Measurements from ENCODE around the gene THBS2.

The THBS2 gene

GRCh38 chr6:169266746-169267591, 13.3 kb upstream of the THBS2 start:
- no peak for DNase-seq
- Histone ChIP-seq H3K4me2 (ENCODE audit: low read depth, low read length) (no peak overlapping the region), H3K4me3 (ENCODE audit: low read length) (no peak overlapping the region), H3F3A (ENCODE audit: insufficient read depth, low read length) (no peaks in the 10 kb centered on the region), H3K9me2 (replicated peaks; ENCODE audit: insufficient read depth, low read length) (no peaks in the 10 kb centered on the region), H3K36me3 (replicated peaks; ENCODE audit: insufficient read depth, low read length) (no peaks in the 10 kb centered on the region), H4K20me1 (ENCODE audit: insufficient read depth, low read length) (no peaks in the 10 kb centered on the region), H3K9ac (ENCODE audit: low read length) (no peak overlapping the region), H3K27ac (ENCODE audit: low read length) (no peak overlapping the region), H3K27me3 (replicated peaks; ENCODE audit: insufficient read depth, low read length) (no peaks in the 10 kb centered on the region), H2AFZ (ENCODE audit: low read length) (no peak overlapping the region), H3K9me3 (replicated peaks; ENCODE audit: insufficient read depth, low read length) (no peaks in the 10 kb centered on the region), H3K4me1 (ENCODE audit: low read length) (no peaks in the 10 kb centered on the region), H3K79me2 (ENCODE audit: low read length) (no peaks in the 10 kb centered on the region)
- no peak for TF ChIP-seq CTCF (IDR thresholded peaks at IDR 0.05; ENCODE audit: low read length)

- no peak overlapping the region for H3K4me3 ChIP-seq (ENCODE audit: low read length)
- H3K27me3 ChIP-seq (replicated peaks; ENCODE audit: insufficient read depth, low read length): no peaks in the 10 kb centered on the region
- H3F3A ChIP-seq (ENCODE audit: insufficient read depth, low read length): no peaks in the 10 kb centered on the region
- no peak overlapping the region for H3K4me2 ChIP-seq (ENCODE audit: low read depth, low read length)
- no peaks in the 10 kb centered on the region for H3K9me3 ChIP-seq (replicated peaks; ENCODE audit: insufficient read depth, low read length)
- no peaks in the 10 kb centered on the region for H3K4me1 ChIP-seq (ENCODE audit: low read length)
- H3K9ac ChIP-seq (ENCODE audit: low read length): no peak overlapping the region
- H3K36me3 ChIP-seq (replicated peaks; ENCODE audit: insufficient read depth, low read length): no peaks in the 10 kb centered on the region
- TF ChIP-seq EZH2 (optimal IDR thresholded peaks at IDR 0.05; ENCODE audit: low read depth, low read length) (no peak), CTCF (IDR thresholded peaks at IDR 0.05; ENCODE audit: low read length) (no peak), EZH2phosphoT487 (IDR thresholded peaks at IDR 0.05; ENCODE audit: low read length) (no peak)
- DNase-seq: no peak
- no peaks in the 10 kb centered on the region for H3K9me2 ChIP-seq (replicated peaks; ENCODE audit: insufficient read depth, low read length)
- H2AFZ ChIP-seq (ENCODE audit: low read length): no peak overlapping the region
- no peaks in the 10 kb centered on the region for H4K20me1 ChIP-seq (ENCODE audit: insufficient read depth, low read length)
- no peak overlapping the region for H3K27ac ChIP-seq (ENCODE audit: low read length)
- no peaks in the 10 kb centered on the region for H3K79me2 ChIP-seq (ENCODE audit: low read length)
Observed at GRCh38 chr6:169266261-169266660, 12.6 kb upstream of the THBS2 start.

GRCh38 chr6:169265486-169266131, 12.0 kb upstream of the THBS2 start:
- no peaks in the 10 kb centered on the region for H4K20me1 ChIP-seq (ENCODE audit: insufficient read depth, low read length)
- H3K4me2 ChIP-seq (ENCODE audit: low read depth, low read length): no peak overlapping the region
- H3K79me2 ChIP-seq (ENCODE audit: low read length): no peaks in the 10 kb centered on the region
- H3K9ac ChIP-seq (ENCODE audit: low read length): no peak overlapping the region
- no peaks in the 10 kb centered on the region for H3K27me3 ChIP-seq (replicated peaks; ENCODE audit: insufficient read depth, low read length)
- no peaks in the 10 kb centered on the region for H3K36me3 ChIP-seq (replicated peaks; ENCODE audit: insufficient read depth, low read length)
- no peaks in the 10 kb centered on the region for H3K9me2 ChIP-seq (replicated peaks; ENCODE audit: insufficient read depth, low read length)
- no peaks in the 10 kb centered on the region for H3K4me1 ChIP-seq (ENCODE audit: low read length)
- no peak overlapping the region for H3K4me3 ChIP-seq (ENCODE audit: low read length)
- no peak for DNase-seq
- no peak overlapping the region for H2AFZ ChIP-seq (ENCODE audit: low read length)
- no peaks in the 10 kb centered on the region for H3K9me3 ChIP-seq (replicated peaks; ENCODE audit: insufficient read depth, low read length)
- TF ChIP-seq EZH2 (optimal IDR thresholded peaks at IDR 0.05; ENCODE audit: low read depth, low read length) (no peak), CTCF (IDR thresholded peaks at IDR 0.05; ENCODE audit: low read length) (no peak), EZH2phosphoT487 (IDR thresholded peaks at IDR 0.05; ENCODE audit: low read length) (no peak)
- no peak overlapping the region for H3K27ac ChIP-seq (ENCODE audit: low read length)
- H3F3A ChIP-seq (ENCODE audit: insufficient read depth, low read length): no peaks in the 10 kb centered on the region
